ENCODE measurements around the gene SPATS1. TPM values are rescaled to one million over a fixed set of nuclear protein-coding genes. Genes with fewer than 3 reads are reported as not detected.
"Not testable (repeated sequence)": the region's sequence is repeated elsewhere in the genome, so short reads cannot be mapped to it uniquely, and the experiment has no call there.

Gene SPATS1
- total and polyA plus RNA-seq, 2 donors, result 0.09 to 0.33 TPM

- Histone ChIP-seq H3K27ac (ENCODE audit: low read depth in 1 of 2, low read length in 1 of 2) (no peak overlapping the region), H3K9me3 (ENCODE audit: control insufficient read depth in 2 of 2, insufficient read depth in 1 of 2, low read length in 1 of 2) (no peaks in the 10 kb centered on the region), H3K4me1 (ENCODE audit: control insufficient read depth in 2 of 2, insufficient read depth in 2 of 2, low read length in 2 of 2) (no peaks in the 10 kb centered on the region), H3K36me3 (ENCODE audit: control insufficient read depth in 2 of 2, insufficient read depth in 2 of 2, low read length in 1 of 2) (no peaks in the 10 kb centered on the region), H3K27me3 (ENCODE audit: control insufficient read depth in 2 of 2, insufficient read depth in 1 of 2, low read length in 1 of 2) (peaks cover 0 to 13% of the 10 kb centered on the region in 2 donors), H3K4me3 (ENCODE audit: low read length in 2 of 2) (no peak overlapping the region)
- 90% methylated on average over 6 of the region's 6 CpGs for WGBS
- DNase-seq (ENCODE audit: low read depth in 6 of 9, low spot score in 9 of 9), result no peak
These were observed 7.6 kb downstream of the SPATS1 start for GRCh38 chr6:44349904-44350649.

GRCh38 chr6:44350650-44350994 lies 8.2 kb downstream of the SPATS1 start:
- not testable (repeated sequence) for H3K9me3 ChIP-seq (ENCODE audit: control insufficient read depth in 2 of 2, insufficient read depth in 1 of 2, low read length in 1 of 2); H3K4me1 ChIP-seq (ENCODE audit: control insufficient read depth in 2 of 2, insufficient read depth in 2 of 2, low read length in 2 of 2); H3K36me3 ChIP-seq (ENCODE audit: control insufficient read depth in 2 of 2, insufficient read depth in 2 of 2, low read length in 1 of 2); H3K27ac ChIP-seq (ENCODE audit: low read depth in 1 of 2, low read length in 1 of 2); DNase-seq (ENCODE audit: low read depth in 6 of 9, low spot score in 9 of 9); H3K4me3 ChIP-seq (ENCODE audit: low read length in 2 of 2)
- WGBS, result 94% methylated on average over 4 of the region's 4 CpGs
- H3K27me3 ChIP-seq (ENCODE audit: control insufficient read depth in 2 of 2, insufficient read depth in 1 of 2, low read length in 1 of 2), result peaks cover 0 to 10% of the 10 kb centered on the region in 2 donors

DNA sequence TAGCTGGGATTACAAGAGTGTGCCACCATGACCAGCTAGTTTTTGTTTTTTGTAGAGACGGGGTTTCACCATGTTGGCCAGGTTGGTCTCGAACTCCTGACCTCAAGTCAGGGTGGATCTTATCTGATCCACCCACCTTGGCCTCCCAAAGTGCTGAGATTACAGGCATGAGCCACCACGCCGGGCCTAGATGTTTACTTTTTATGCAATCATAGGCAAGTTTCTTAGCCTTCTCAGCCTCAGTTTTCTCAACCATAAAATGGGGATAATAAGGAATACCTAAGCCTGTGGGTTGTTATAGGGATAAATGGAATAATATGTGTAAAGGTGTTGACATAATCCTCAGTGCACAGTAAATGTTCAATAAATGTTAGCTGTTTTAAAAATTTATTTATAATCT lies 9.8 kb downstream of the SPATS1 start:
- Histone ChIP-seq H3K36me3 (ENCODE audit: control insufficient read depth in 2 of 2, insufficient read depth in 2 of 2, low read length in 1 of 2) (no peaks in the 10 kb centered on the region), H3K4me1 (ENCODE audit: control insufficient read depth in 2 of 2, insufficient read depth in 2 of 2, low read length in 2 of 2) (no peaks in the 10 kb centered on the region), H3K9me3 (ENCODE audit: control insufficient read depth in 2 of 2, insufficient read depth in 1 of 2, low read length in 1 of 2) (peaks cover 0 to 1% of the 10 kb centered on the region in 2 donors), H3K27ac (ENCODE audit: low read depth in 1 of 2, low read length in 1 of 2) (no peak overlapping the region), H3K4me3 (ENCODE audit: low read length in 2 of 2) (no peak overlapping the region), H3K27me3 (ENCODE audit: control insufficient read depth in 2 of 2, insufficient read depth in 1 of 2, low read length in 1 of 2) (peaks cover 0 to 2% of the 10 kb centered on the region in 2 donors)
- no peak for DNase-seq (ENCODE audit: low read depth in 6 of 9, low spot score in 9 of 9)
- WGBS, result 96% methylated on average over 4 of the region's 4 CpGs

- Histone ChIP-seq H3K27ac (ENCODE audit: low read depth in 1 of 2, low read length in 1 of 2) (no peak overlapping the region), H3K9me3 (ENCODE audit: control insufficient read depth in 2 of 2, insufficient read depth in 1 of 2, low read length in 1 of 2) (peaks cover 0 to 1% of the 10 kb centered on the region in 2 donors), H3K36me3 (ENCODE audit: control insufficient read depth in 2 of 2, insufficient read depth in 2 of 2, low read length in 1 of 2) (no peaks in the 10 kb centered on the region), H3K4me3 (ENCODE audit: low read length in 2 of 2) (no peak overlapping the region), H3K27me3 (ENCODE audit: control insufficient read depth in 2 of 2, insufficient read depth in 1 of 2, low read length in 1 of 2) (peaks cover 0 to 2% of the 10 kb centered on the region in 2 donors), H3K4me1 (ENCODE audit: control insufficient read depth in 2 of 2, insufficient read depth in 2 of 2, low read length in 2 of 2) (no peaks in the 10 kb centered on the region)
- DNase-seq (ENCODE audit: low read depth in 6 of 9, low spot score in 9 of 9), result no peak
- 95% methylated on average over 2 of the region's 2 CpGs for WGBS
These were observed 10.9 kb downstream of the SPATS1 start for GRCh38 chr6:44353336-44353735.

DNA sequence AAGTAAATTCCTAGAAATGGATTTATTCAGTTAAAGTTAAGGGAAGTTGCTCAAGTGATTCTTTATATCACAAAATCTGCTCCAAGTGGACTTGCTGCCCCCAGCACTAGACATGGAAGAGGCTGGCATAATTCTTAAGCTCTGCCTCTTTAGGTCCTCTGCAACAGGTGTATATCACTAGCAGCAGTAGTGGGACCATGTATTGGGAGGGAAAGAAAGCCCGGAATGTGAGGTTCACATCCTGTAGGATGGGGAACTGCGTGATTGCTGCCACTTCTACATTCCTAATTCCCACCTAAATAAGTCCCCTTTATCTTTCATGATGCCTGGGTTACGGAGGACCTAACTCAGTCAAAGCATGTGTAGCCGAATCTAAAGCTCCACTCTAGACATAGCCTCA lies 13.2 kb downstream of the SPATS1 start:
- Histone ChIP-seq H3K4me1 (ENCODE audit: control insufficient read depth in 2 of 2, insufficient read depth in 2 of 2, low read length in 2 of 2) (no peaks in the 10 kb centered on the region), H3K36me3 (ENCODE audit: control insufficient read depth in 2 of 2, insufficient read depth in 2 of 2, low read length in 1 of 2) (no peaks in the 10 kb centered on the region), H3K27ac (ENCODE audit: low read depth in 1 of 2, low read length in 1 of 2) (no peak overlapping the region), H3K9me3 (ENCODE audit: control insufficient read depth in 2 of 2, insufficient read depth in 1 of 2, low read length in 1 of 2) (peaks cover 0 to 1% of the 10 kb centered on the region in 2 donors), H3K27me3 (ENCODE audit: control insufficient read depth in 2 of 2, insufficient read depth in 1 of 2, low read length in 1 of 2) (no peaks in the 10 kb centered on the region), H3K4me3 (ENCODE audit: low read length in 2 of 2) (no peak overlapping the region)
- no peak for DNase-seq (ENCODE audit: low read depth in 6 of 9, low spot score in 9 of 9)
- 73% methylated on average over 4 of the region's 4 CpGs for WGBS

DNA sequence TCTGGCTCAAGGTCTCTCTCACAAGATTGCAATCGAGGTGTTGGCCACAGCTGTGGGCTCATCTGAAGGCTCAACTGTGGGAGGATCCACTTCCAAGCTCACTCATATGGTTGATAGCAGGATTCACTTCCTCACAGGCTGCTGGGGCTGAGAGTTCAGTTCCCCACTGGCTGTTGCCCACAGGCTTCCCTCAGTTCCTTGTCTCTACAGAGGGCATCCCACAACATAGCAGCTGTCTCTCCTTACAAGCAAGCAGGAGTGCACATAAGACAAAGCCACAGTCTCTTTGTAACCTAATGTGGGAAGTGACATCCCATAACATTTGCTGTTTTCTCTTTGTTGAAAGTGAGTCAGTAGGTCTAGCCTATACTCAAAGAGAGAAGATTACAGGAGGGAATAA lies 14.0 kb downstream of the SPATS1 start:
- Histone ChIP-seq H3K27ac (ENCODE audit: low read depth in 1 of 2, low read length in 1 of 2) (no peak overlapping the region), H3K36me3 (ENCODE audit: control insufficient read depth in 2 of 2, insufficient read depth in 2 of 2, low read length in 1 of 2) (no peaks in the 10 kb centered on the region), H3K4me1 (ENCODE audit: control insufficient read depth in 2 of 2, insufficient read depth in 2 of 2, low read length in 2 of 2) (no peaks in the 10 kb centered on the region), H3K27me3 (ENCODE audit: control insufficient read depth in 2 of 2, insufficient read depth in 1 of 2, low read length in 1 of 2) (no peaks in the 10 kb centered on the region), H3K9me3 (ENCODE audit: control insufficient read depth in 2 of 2, insufficient read depth in 1 of 2, low read length in 1 of 2) (peaks cover 0 to 1% of the 10 kb centered on the region in 2 donors), H3K4me3 (ENCODE audit: low read length in 2 of 2) (no peak overlapping the region)
- WGBS, result 79% methylated on average over 1 of the region's 1 CpG
- no peak for DNase-seq (ENCODE audit: low read depth in 6 of 9, low spot score in 9 of 9)

DNA sequence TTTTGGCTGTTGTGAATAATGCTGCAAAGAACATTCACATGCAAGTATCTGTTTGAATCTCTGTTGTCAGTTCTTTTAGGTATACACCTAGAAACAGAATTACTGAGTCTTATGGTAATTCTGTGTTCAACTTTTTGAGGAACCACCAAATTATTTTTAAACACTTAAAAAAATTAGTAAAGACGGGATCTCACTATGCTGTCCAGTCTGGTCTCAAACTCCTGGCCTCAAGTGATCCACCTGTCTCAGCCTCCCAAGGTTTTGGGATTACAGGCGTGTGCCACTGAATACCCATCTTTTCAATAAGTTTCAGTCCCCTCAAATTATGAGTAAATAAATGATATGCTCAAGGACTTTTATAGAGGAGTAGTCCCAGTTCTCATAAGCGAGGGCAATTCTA lies 17.5 kb downstream of the SPATS1 start:
- WGBS, result 96% methylated on average over 3 of the region's 3 CpGs
- H3K27ac ChIP-seq (ENCODE audit: low read depth in 1 of 2, low read length in 1 of 2), result no peak overlapping the region
- no peak for DNase-seq (ENCODE audit: low read depth in 6 of 9, low spot score in 9 of 9)
- no peaks in the 10 kb centered on the region for H3K4me1 ChIP-seq (ENCODE audit: control insufficient read depth in 2 of 2, insufficient read depth in 2 of 2, low read length in 2 of 2)
- H3K4me3 ChIP-seq (ENCODE audit: low read length in 2 of 2), result no peak overlapping the region
- H3K9me3 ChIP-seq (ENCODE audit: control insufficient read depth in 2 of 2, insufficient read depth in 1 of 2, low read length in 1 of 2), result peaks cover 0 to 1% of the 10 kb centered on the region in 2 donors
- peaks cover 0 to 2% of the 10 kb centered on the region in 2 donors for H3K27me3 ChIP-seq (ENCODE audit: control insufficient read depth in 2 of 2, insufficient read depth in 1 of 2, low read length in 1 of 2)
- H3K36me3 ChIP-seq (ENCODE audit: control insufficient read depth in 2 of 2, insufficient read depth in 2 of 2, low read length in 1 of 2), result no peaks in the 10 kb centered on the region

DNA sequence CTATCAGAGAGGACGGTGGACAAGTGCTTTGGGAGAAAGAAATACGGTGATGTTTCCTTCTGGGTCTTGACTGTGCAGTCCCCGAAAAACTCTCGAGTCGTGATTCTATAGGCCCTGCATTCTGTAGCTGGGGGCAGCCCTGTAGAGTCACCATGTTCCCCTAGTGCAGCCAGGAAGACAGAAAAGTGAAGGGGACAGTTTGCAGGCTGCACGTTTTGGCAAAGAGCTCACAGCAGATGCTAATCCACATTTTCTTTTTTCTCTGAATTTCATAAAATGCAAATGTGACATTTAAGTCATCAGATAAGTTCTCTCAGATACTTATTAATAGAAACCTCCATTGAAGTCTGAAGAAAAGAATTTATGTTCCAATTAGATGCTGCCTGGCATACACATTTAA lies 19.5 kb downstream of the SPATS1 start:
- no peak overlapping the region for H3K4me3 ChIP-seq (ENCODE audit: low read length in 2 of 2)
- DNase-seq (ENCODE audit: low read depth in 6 of 9, low spot score in 9 of 9), result no peak
- 87% methylated on average over 6 of the region's 6 CpGs for WGBS
- H3K9me3 ChIP-seq (ENCODE audit: control insufficient read depth in 2 of 2, insufficient read depth in 1 of 2, low read length in 1 of 2), result no peaks in the 10 kb centered on the region
- peaks cover 0 to 2% of the 10 kb centered on the region in 2 donors for H3K27me3 ChIP-seq (ENCODE audit: control insufficient read depth in 2 of 2, insufficient read depth in 1 of 2, low read length in 1 of 2)
- no peaks in the 10 kb centered on the region for H3K4me1 ChIP-seq (ENCODE audit: control insufficient read depth in 2 of 2, insufficient read depth in 2 of 2, low read length in 2 of 2)
- H3K36me3 ChIP-seq (ENCODE audit: control insufficient read depth in 2 of 2, insufficient read depth in 2 of 2, low read length in 1 of 2), result no peaks in the 10 kb centered on the region
- H3K27ac ChIP-seq (ENCODE audit: low read depth in 1 of 2, low read length in 1 of 2), result no peak overlapping the region

- WGBS, result 96% methylated on average over 3 of the region's 3 CpGs
- DNase-seq (ENCODE audit: low read depth in 6 of 9, low spot score in 9 of 9), result no peak
- no peaks in the 10 kb centered on the region for H3K36me3 ChIP-seq (ENCODE audit: control insufficient read depth in 2 of 2, insufficient read depth in 2 of 2, low read length in 1 of 2)
These were observed 21.0 kb downstream of the SPATS1 start for GRCh38 chr6:44363377-44363926.

More at GRCh38 chr6:44363377-44363926, 21.0 kb downstream of the SPATS1 start:
- no peaks in the 10 kb centered on the region for H3K9me3 ChIP-seq (ENCODE audit: control insufficient read depth in 2 of 2, insufficient read depth in 1 of 2, low read length in 1 of 2)
- H3K27ac ChIP-seq (ENCODE audit: low read depth in 1 of 2, low read length in 1 of 2), result no peak overlapping the region
- no peak overlapping the region for H3K4me3 ChIP-seq (ENCODE audit: low read length in 2 of 2)
- peaks cover 0 to 4% of the 10 kb centered on the region in 2 donors for H3K27me3 ChIP-seq (ENCODE audit: control insufficient read depth in 2 of 2, insufficient read depth in 1 of 2, low read length in 1 of 2)
- H3K4me1 ChIP-seq (ENCODE audit: control insufficient read depth in 2 of 2, insufficient read depth in 2 of 2, low read length in 2 of 2), result no peaks in the 10 kb centered on the region
